GM21619 (cell line): Measurements from ENCODE around the gene FAM13A.

Source experiments
- ATAC-seq: cut with Tn5 transposase; IDR thresholded peaks from one replicate; pipeline ENCODE4 v1.9.1; 2021; ENCODE audit not compliant: unreplicated experiment

The FAM13A gene

DNA sequence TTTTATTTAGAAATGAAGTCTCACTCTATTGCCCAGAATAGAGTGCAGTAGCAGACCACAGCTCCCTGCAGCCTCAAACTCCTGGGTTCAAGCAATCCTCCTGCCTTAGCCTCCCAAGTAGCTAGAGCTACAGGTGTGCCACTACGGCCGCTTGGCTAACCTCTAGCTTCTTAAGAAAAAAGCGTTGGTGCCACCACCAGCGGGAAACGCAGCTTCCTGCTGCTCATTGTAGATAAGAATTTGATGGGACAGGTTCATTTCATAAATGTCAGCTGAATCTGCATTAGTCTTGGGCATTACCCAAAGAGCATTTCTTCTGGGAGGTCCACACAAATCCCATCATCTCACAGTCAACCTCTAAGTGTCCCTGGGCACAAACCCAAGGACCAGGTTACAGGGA is 326.2 kb downstream of the FAM13A start:
- ATAC-seq, result no peak

DNA sequence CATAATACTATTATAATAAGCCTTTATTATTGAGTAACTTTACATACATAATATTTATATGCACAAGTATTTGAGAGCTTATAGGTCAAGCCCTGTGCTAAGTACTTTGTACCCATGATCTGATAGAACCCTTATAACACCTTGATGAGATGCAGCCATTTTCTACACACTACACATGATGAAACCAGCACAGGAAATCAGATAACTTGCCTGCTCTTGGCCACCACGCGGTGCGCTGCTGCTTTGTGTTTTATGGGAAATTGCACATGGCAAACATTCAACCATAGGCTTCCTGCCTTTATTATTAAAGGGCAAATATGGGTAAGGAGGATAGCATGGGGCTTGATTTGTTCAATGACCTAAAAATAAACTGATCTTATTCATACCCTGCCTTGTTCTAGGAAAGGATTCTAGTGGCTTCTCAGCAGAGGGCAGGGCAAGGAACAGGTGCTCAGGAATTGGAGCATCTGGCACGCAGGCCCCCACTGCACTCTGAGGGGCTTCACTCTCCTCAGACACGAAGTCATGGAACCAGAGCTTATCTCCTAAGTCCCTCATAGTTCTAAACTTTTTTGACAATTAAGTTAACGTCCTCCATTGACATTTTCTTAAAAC is 327.7 kb downstream of the FAM13A start:
- ATAC-seq, result no peak

DNA sequence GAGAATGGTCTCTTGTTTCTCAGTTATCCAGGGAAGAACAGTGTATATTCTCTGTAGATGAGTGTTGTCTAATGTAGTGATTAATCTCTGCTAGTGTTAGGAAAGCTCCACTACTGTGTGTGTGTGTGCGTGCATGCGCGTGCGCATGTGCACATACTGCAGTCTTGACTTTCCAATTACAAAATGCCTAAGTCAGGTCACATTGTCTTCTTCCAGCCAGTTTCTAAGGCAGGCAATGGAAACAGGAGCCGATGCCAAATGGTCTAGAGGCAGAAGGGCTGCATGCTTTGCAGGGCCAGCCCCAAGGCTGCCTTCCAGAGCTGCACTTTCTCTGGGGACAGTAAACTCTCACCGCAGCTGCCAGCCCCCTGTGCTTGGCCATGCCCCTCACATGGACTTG is 328.8 kb downstream of the FAM13A start:
- ATAC-seq, result no peak

DNA sequence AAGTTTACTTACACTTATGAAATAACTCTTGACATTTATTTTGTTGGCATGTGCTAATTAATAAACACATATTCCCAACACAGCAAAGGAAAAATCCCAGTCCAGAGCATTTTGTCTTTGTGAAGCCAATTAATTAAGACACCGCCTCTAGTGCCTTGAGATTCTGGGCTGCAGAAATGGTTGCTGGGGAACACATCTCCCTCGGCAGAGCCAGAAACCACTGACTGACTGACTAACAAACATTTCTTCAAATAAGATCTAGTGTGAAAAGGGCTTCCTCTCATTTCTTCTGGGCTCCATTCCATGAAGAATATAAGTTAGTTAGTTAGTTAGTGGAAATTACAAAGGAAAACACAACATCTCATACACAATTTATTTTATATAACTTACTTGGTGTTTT is 331.0 kb downstream of the FAM13A start:
- ATAC-seq, result no peak

DNA sequence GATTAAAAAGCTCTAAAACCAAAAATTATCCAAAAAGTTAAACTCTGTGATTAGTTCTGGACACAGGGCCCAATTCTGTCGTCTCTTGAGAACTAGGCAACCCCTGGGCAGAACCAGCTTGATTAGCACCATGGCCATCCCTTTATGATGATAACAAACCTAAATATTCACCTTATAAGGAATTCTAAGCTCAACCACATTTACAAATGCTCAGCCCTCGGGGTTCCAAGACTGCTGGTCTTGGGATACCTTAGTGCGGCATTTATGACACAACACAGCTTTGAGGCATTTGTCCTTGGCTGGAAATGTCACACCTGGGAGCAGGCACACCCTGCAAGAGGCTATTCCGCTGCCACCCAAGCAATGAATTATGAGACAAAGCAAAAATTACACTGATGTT is 331.8 kb downstream of the FAM13A start:
- no peak for ATAC-seq

DNA sequence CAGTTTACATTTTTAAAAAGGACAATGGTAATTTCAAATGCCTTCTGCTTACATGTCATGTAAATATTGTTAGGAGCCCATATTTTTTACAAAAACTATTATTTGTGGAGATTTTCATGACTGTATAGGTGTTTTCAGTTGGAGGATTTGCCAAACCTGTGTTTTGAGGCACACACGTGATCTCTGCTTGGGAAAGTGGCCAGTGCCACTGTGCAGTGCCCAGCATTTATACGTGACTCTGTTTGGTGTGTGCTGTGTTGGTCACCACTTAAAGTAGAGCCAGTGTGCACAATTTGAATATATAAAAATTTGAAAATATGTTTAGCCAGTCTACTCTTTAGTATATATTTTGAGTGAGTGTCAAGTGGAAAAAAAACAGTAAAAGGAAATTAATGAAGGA is 332.6 kb downstream of the FAM13A start:
- ATAC-seq, result no peak

DNA sequence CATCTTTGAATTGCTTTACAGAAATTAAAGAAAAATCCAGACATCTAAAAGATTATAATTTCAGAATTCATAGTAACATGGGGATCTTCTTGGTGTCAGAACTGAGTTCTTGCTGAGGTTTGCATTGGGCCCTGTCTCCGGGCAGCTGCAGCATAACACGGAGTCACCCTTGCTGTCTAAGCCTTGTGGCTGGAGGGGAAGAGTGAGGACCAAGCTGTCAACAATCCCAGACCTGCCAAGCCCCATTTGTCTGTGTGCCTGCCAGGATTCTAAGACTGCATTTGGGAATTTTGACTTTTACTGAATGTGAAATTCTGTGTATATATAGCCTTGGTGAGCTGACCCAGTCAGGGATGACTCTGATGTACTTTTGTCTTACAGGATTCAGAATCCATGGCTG is 334.2 kb downstream of the FAM13A start:
- no peak for ATAC-seq

DNA sequence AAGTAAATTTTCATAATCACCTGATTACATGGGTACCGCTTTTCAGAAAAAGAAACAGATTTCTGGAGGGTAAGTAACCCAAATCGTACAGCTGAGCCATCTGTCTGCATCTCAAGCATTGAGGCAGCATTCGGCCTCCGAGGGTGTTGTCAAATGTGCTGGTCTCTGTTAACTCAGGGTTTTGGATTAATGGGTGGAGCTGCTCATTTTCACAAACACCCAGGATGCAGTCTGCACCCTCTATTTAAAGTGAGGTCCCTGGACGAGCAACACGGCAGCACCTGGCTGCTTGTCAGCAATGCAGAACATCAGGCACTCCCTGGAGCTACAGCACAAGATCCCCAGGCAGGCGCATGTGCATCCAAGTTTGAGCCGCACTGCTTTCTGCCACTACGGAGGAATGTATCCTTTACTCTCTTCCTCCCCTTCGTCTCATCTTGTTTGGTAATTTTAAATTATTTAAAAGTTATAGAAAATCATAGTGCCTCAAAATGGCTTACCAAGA is 334.7 kb downstream of the FAM13A start:
- no peak for ATAC-seq

DNA sequence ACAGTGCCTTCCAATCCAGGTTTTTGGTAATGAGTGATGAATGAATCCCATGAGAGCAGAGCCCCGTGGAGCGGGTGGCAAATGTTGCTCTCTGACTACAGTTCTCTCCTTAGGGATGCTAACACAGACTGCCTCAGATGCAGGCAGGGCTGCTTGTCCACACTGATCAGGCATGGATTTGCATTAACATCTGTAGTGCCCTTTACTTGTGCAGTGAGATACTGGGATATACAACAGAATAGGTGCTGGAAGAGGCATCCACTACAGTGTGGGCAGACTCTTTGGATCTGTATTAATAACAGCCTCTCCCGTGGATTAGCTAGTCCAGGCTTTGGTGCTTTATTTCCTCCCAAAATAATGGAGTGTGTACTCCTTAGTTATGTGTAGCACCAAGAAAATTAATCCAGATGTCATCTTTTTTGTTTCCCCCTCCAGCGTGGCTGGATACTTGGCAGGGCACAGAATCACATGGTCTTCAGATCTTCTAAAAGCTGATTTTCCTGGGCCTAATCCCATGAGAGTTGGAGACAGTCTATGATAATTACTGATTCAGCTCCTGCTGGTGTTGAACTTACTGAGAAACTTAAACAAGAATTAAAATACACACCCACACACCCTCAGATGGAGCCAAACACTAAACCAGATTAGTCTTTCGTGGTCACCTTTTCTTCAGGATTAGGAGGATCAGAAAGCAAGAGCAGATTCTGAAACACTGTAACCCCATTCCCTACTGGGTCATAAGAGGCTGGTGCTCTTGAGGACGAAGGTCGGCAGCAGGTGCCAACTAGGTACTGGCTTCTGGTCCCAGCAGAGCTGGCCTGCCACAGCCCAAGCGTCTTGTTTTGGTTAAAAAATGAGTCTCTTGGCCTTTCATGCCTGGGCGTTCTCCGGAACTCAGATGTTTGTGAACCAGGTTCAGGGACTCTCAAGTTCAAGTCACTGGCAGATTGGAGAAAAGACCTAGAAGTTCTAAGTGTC is 336.2 kb downstream of the FAM13A start:
- no peak for ATAC-seq

DNA sequence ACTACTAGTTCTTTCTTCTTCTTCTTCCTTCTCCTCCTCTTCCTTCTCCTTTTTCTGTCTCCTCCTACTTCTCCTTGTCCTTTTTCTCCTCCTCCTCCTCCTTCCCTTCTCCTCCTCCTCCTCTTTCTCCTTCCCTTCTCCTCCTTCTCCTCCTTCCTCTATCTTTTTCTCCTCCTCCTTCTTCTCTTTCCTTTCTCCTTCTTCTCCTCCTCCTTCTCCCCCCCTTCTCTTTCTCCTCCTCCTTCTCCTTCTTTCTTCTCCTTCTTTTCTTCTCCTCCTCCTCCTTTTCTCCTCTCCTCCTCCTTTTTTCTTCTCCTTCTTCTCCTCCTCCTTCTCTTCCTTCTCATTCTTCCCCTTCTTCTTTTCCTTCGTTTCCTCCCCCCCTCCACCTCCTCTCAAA is 337.6 kb downstream of the FAM13A start:
- ATAC-seq, result no peak

DNA sequence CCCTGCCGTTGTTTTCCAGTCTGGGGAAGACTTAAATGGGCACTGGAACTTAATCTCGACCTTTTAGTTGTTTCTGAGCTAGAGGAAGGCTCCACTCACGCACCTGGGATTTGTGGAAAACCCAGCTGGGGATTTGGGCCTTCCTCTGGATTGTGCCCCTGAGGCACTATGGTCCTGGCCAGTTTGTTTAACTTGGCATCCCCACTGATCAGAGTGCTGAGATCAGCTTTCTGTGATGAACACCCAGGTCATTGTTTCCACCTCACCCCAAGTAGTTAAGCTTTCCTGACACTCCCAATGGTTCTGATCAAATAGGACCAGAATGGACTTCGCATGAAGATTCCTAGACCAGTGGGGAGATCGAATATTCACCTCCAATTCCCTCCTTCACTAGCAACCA is 338.9 kb downstream of the FAM13A start:
- no peak for ATAC-seq

DNA sequence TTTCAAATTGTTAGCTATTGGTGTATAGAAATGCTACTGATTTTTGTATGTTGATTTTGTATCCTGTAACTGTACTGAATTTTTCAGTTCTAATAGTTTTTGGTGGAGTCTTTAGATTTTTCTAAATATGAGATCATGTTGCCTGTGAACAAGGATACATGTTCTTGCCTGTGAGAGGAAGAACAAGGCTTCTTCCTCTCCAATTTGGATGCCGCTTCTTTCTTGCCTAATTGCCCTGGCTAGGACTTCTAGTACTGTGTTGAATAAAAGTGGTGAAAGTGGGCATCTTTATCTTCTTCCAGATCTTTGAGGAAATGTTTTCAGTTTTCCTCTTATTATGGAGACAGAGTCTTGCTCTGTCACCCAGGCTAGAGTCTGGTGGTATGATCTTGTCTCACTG is 343.2 kb downstream of the FAM13A start:
- ATAC-seq, result no peak

DNA sequence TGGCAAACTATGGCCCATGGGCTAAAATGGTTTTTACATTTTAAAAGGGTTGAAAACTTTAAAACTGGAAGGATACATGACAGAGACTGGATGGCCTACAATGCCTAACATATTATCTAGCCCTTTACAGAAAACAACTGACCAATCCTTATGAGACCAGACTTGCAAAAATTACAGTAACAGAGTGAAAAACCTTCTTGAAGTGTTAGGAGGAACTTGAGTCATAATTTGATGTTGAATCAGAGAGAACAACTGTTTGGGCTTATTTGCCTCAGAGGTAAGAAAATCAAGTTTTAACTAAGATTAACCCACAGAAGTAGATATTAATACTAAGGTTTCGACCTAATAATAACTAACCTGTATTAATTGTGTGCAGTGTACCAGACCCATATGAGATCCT is 347.0 kb downstream of the FAM13A start:
- ATAC-seq, result no peak

DNA sequence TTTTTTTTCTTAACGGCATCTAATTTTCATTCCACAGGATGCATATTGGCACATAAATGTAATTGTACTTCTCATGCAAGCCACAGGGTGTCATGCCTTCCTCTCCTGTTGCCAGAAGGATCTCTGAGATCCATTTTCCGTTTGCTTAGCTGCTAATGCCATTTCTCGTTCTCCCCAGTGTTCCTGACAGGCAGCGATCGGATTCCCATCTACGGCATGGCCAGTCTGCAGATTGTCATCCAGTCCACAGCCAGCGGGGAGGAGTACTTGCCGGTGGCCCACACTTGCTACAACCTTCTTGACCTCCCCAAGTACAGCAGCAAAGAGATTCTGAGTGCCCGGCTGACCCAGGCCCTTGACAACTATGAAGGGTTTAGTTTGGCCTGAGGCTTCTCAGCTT is 350.4 kb downstream of the FAM13A start:
- ATAC-seq, result no peak

DNA sequence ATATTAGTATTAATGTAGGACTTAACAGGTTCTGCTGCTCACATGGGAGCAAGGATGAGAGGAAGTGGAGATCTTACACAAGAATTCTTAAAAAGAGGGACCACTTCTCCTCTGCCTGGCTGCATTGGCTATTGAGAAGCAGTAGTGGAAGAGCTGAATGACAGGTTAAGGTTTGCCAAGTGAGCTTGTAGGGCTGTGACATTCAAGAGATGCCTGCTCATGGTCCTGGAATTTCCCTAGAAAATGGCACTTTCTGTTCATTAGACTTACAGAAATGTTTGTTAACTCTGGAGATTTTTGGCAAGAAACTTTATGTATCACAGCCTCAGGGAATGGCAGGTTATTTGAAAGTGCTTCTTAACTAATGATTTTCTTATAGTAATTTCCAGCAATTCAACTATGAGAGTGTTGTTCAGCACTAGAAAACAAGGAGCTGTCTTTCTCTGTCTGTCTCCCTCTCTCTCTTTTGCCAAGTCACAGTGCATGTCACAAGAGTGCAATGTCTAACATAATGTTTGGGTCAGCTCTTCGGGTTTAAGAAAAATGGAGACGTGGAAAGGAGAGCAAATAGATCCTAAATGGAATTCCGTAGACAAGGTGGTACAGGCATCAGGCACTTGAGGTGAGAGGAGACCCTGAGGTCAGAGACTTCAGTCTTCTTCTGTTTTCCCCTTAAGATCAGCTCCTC is 351.0 kb downstream of the FAM13A start:
- ATAC-seq, result no peak

DNA sequence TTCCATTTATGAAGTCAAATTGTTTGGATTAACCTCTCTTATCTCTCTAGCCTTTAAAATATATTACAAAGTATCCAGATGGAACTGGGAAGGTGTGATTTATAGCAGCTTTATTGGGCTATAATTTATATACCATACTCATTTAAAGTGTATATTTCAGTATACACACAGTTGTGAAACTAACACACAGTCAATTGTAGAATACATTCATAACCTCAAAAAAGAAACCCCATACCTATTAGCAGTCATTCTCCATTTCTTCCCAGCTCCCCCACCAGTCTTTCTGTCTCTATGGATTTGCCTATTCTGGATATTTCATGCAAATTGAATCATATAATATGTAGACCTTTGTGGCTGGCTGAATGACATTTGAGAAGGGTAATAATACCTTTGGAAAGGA is 351.8 kb downstream of the FAM13A start:
- no peak for ATAC-seq

DNA sequence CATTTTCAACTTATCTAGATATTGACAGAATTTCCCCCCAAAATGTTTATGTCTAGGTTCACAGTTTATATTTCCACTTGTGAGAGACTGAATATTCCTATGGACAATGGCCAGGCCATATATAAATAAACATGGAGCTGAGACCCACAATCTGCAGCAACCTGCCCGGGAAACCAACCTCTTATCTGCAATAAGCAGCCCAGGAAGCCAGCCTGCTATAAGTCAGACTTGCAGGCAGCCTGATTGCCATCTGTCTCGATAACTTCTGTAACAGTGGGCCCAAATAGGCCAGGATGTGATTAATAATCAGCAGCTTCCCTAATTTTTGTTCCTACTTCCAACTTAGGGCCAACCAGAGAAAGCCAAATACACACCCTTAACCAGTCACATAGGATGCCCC is 354.2 kb downstream of the FAM13A start:
- no peak for ATAC-seq

DNA sequence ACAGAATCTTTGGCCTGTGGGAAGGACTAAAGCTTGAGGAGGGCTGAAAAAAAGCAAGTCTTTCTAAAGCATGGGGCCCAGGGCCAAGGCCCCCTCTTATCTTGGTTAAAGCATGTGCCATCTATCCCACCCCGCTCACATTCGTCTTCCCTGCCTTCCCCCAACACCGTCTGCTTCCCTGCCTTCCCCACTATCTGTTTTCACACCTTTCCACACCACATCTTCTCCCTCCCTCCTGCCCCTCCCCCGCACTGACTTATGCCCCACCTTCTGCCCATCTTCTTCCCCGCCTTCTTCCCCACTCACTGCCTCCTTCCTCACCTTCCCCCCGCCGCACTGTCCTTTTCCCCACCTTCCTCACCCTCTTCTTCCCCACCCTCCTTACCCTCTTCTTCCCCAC is 358.5 kb downstream of the FAM13A start:
- ATAC-seq, result no peak

DNA sequence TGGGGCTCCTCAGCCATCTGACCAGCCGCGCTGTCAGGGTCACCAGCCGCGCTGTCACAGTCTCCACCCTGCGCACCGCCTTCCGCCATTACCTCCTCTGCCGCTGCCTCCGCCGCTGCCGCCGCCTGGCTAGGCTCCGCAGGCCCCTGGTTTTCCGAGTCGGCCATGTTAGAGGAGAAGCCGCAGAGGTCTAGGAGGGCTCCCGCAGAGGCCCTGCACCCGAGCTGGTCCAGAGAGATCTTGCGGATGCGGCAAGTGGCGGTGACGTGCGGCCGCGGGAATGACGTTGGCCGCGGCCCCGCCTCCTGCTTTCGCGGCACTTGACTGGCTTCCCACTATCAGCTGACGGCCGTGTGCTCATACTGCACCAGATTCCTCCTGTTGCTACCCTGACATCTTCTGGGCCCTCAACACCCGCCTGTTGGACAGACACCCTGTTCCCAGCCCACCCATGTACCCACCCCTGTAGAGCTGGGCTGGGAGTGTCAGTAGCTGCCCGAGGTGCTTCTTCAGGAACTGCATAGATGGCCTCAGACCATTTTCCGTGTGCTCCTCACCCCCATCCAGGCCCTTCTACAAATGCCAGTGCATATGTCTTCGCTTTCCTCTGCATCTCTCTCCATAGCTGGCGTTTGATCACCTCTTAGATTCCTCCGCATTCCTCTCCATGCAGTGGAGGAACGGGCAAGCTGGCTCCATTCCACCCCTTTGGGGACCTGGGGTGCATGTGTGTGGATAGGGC is 359.2 kb downstream of the FAM13A start, which contains the start of gene NAP1L5:
Gene NAP1L5, minus strand, starts transcription at position 242 of the 742 bp plus-strand sequence. Its CDS starts 75 bp downstream, at position 167.
- peak; percentile 96 for ATAC-seq

DNA sequence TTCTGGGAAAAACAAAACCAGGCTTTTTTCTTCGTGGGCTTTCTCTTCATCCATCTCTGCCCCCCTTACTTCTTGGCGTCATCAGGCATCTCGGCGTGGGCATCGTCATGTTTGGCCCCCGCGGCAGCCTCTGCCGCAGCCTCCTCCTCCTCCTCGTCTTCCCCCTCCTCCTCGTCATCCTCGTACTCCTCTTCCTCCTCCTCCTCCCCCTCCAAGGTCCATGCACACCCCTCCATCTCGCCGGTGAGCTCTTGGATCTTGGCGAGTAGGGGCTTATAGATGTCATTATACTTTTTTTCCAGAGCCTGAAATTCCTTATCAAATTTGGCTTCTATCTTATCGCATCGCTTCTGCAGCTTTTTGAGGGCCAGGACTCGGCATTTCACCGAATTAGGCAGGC is 359.8 kb downstream of the FAM13A start:
- no peak for ATAC-seq

DNA sequence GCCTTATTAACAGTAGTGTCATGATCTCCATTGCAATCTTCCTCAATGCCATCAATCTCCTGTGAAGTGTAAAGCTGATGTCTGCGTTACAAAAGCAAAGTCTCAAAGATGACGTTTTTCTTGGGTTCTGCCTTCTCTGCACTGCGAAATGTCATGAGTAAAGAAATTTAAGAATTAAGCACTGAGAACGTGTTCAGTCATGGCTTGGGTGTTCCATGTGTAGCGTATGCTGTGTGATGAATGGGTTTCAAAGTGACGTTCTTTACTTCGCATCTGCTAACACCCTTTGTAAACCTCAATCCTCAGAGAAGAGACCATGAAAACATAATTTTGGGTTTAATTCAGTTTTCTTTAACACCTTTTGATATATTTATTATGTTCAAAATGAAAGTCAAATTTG is 360.4 kb downstream of the FAM13A start:
- ATAC-seq, result no peak
